Psoas muscle (tissue), 8 donors: Measurements from ENCODE around the gene WDR70. TPM values are rescaled to one million over a fixed set of nuclear protein-coding genes. Genes with fewer than 3 reads are reported as not detected.
"Not testable (repeated sequence)": the region's sequence is repeated elsewhere in the genome, so short reads cannot be mapped to it uniquely, and the experiment has no call there.

Experiments
- ATAC-seq, 4 donors: fragments of 200-7000 bp; cut with Tn5 transposase; one replicate each; pipeline ENCODE4 v1.9.1; 2020; ENCODE audit warnings: moderate library complexity in 3 of 4, mild to moderate bottlenecking in 2 of 4
- DNase-seq, 2 donors: peaks; one replicate each; pipeline ENCODE4 v3.0.0-alpha.2; 2020
- H3K27ac ChIP-seq: fragments of 200-600 bp; one replicate; pipeline ENCODE4 v1.8.0; 2022
- H3K27me3 ChIP-seq, 3 donors: fragments of 200-600 bp in 1 of 3; one replicate each; pipeline versions ENCODE4 v1.6.1 to v1.8.0; 2013 to 2022; ENCODE audit warnings: low read length in 2 of 3, mild to moderate bottlenecking in 2 of 3, moderate library complexity in 1 of 3; ENCODE audit not compliant: insufficient read depth in 3 of 3
- H3K36me3 ChIP-seq, 2 donors: fragments of 200-600 bp in 1 of 2; one replicate each; pipeline versions ENCODE4 v1.6.1 to v1.8.0; 2013 to 2022; ENCODE audit warnings: low read depth in 1 of 2, mild to moderate bottlenecking in 1 of 2, moderate library complexity in 1 of 2; ENCODE audit not compliant: insufficient read depth in 1 of 2
- H3K4me1 ChIP-seq: fragments of 200-600 bp; one replicate; pipeline ENCODE4 v1.8.0; 2022
- H3K4me3 ChIP-seq: fragments of 200-600 bp; one replicate; pipeline ENCODE4 v1.8.0; 2022; ENCODE audit warnings: mild to moderate bottlenecking
- H3K9me3 ChIP-seq: fragments of 200-600 bp; one replicate; pipeline ENCODE4 v1.8.0; 2022
- CTCF ChIP-seq: fragments of 200-600 bp; IDR thresholded peaks from one replicate; pipeline ENCODE4 v1.8.0; 2022; ENCODE audit warnings: antibody characterized with exemption
- WGBS, 3 donors: extraction: QIAGEN DNeasy Blood & Tissue Kit; methylation state at CpG; one replicate each; pipeline versions ENCODE4 v1.1.6 to v1.1.7; 2013; 5-methylcytosine and 5-hydroxymethylcytosine counted together
- intact Hi-C, 2 donors: fragments of 100-400 bp; cut with DNase I; formaldehyde crosslinking; loops; one replicate each; pipeline versions ENCODE4 v1.11.0 to v1.14.2; 2022
- polyA plus RNA-seq, 3 donors: library from polyadenylated mRNA; stranded (reverse); fragments of 200-250 nt; gene quantifications; one replicate each; pipeline ENCODE4 v1.2.3, GENCODE V29; 2013
- total RNA-seq, 4 donors: library from RNA; stranded (reverse); fragmentation: NEBNext Ultra II Directional in 2 of 4; extraction: Animal tissue kit (Norgen Biotek cat#: 25700) in 2 of 4; gene quantifications; one replicate each; pipeline versions ENCODE4 v1.2.1 to v1.2.4, GENCODE V29; 2021 to 2023
- donor health status: healthy with polysubstance abuse.
- donor health status: DM: no; HTN: no; CAD: no; lungs with moderate emphysema.
- donor health status: Bipolar disorder and iron deficiency.
- donor health status: healthy.
- donor health status: DM: yes; HTN: yes; CAD: no.
- donor health status: DM: no; HTN: no; CAD: no.
- donor health status: DM: no; HTN: no; CAD: no.
- donor health status: DM: yes; HTN: yes; CAD: no.

WDR70 gene
- total and polyA plus RNA-seq, 7 donors: 16.3 to 37.8 (median 26.0) TPM

GRCh38 chr5:37370864-37371726, 8.0 kb upstream of the WDR70 start, which contains the start of gene NUP155:
Gene NUP155, minus strand, starts transcription at chr5:37371106. Its CDS starts 129 bp downstream, at chr5:37370977.
- no peak for TF ChIP-seq CTCF
- intact Hi-C loops: no loop called here
- peak; percentile 96 to 99 (median 98) for ATAC-seq
- WGBS, 3 donors: 1 to 2% (median 1%) methylated on average over 49 of the region's 49 CpGs
- H3K27ac ChIP-seq: peak within 1 kb of the TSS; percentile 90
- H3K4me1 ChIP-seq: peaks cover 23% of the 10 kb centered on the region
- no peaks in the 10 kb centered on the region for H3K9me3 ChIP-seq
- DNase-seq: peak; percentile 90 to 94
- peak within 1 kb of the TSS; percentile 100 for H3K4me3 ChIP-seq
- peaks cover 0 to 6% of the 10 kb centered on the region in 2 donors for H3K36me3 ChIP-seq
- no peaks in the 10 kb centered on the region for H3K27me3 ChIP-seq

- WGBS, 3 donors: 77 to 85% (median 82%) methylated on average over 3 of the region's 3 CpGs
- Histone ChIP-seq H3K27ac (no peak overlapping the region), H3K4me3 (no peak overlapping the region), H3K4me1 (peaks cover 10% of the 10 kb centered on the region), H3K27me3 (no peaks in the 10 kb centered on the region), H3K36me3 (no peaks in the 10 kb centered on the region), H3K9me3 (no peaks in the 10 kb centered on the region)
- no peak for DNase-seq
- TF ChIP-seq CTCF: no peak
- ATAC-seq: no peak
- intact Hi-C loops: no loop called here
Measured at GRCh38 chr5:37375091-37375490, 4.0 kb upstream of the WDR70 start.

GRCh38 chr5:37378066-37378465, 1.1 kb upstream of the WDR70 start:
- H3K27ac ChIP-seq, H3K9me3 ChIP-seq, ATAC-seq, H3K4me1 ChIP-seq, H3K27me3 ChIP-seq, DNase-seq, intact Hi-C loops, H3K4me3 ChIP-seq: not testable (repeated sequence)
- H3K36me3 ChIP-seq: peaks cover 0 to 26% of the 10 kb centered on the region in 2 donors
- 91 to 96% (median 92%) methylated on average over 12 of the region's 12 CpGs for WGBS, 3 donors

- Histone ChIP-seq H3K27me3 (no peaks in the 10 kb centered on the region), H3K4me1 (no peaks in the 10 kb centered on the region), H3K27ac (no peak overlapping the region), H3K9me3 (no peaks in the 10 kb centered on the region), H3K36me3 (peaks cover 2 to 65% of the 10 kb centered on the region in 2 donors), H3K4me3 (no peak overlapping the region)
- ATAC-seq (no peak), DNase-seq (no peak)
- no peak for TF ChIP-seq CTCF
- WGBS, 3 donors: 83 to 89% (median 84%) methylated on average over 3 of the region's 3 CpGs
- intact Hi-C loops: no loop called here
Measured at GRCh38 chr5:37391591-37391990, 12.5 kb downstream of the WDR70 start.

GRCh38 chr5:37396352-37396751, 17.2 kb downstream of the WDR70 start:
- DNase-seq (no peak), ATAC-seq (no peak)
- H3K4me3 ChIP-seq: no peak overlapping the region
- WGBS, 3 donors: 91 to 93% (median 91%) methylated on average over 5 of the region's 5 CpGs
- no peak overlapping the region for H3K27ac ChIP-seq
- no peak for TF ChIP-seq CTCF
- H3K27me3 ChIP-seq: no peaks in the 10 kb centered on the region
- intact Hi-C loops: no loop called here
- no peaks in the 10 kb centered on the region for H3K9me3 ChIP-seq
- no peaks in the 10 kb centered on the region for H3K4me1 ChIP-seq
- peaks cover 8 to 95% of the 10 kb centered on the region in 2 donors for H3K36me3 ChIP-seq
